ENCODE data around the gene GSTM1.

GSTM1 gene

DNA sequence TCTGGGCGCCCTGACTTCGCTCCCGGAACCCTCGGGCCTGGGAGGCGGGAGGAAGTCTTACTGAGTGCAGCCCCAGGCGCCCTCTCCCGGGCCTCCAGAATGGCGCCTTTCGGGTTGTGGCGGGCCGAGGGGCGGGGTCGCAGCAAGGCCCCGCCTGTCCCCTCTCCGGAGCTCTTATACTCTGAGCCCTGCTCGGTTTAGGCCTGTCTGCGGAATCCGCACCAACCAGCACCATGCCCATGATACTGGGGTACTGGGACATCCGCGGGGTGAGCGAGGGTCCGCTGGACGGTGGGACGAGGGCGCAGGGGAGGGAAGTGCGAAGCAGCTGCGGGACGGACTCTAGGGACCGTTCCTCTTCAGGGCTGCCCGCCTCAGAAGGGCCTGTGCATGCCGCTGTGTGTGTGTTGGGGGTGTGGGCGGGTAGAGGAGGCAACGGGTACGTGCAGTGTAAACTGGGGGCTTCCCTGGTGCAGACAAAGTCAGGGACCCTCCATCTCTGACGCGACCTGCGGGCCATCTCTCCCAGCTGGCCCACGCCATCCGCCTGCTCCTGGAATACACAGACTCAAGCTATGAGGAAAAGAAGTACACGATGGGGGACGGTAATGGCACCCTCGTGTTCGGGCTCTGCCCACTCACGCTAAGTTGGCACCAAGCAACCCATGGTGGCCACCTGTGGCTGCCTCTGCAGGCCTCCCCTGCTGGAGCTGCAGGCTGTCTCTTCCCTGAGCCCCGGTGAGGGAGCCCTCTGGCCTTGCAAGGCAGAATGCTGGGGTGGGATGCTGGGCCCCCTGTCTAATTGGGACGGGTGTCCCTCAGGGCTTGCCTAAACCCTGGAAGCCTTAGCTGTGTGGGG, at the start of gene GSTM1:
Gene GSTM1, plus strand, starts transcription at position 177 of the 859 bp plus-strand sequence. Its CDS starts 57 bp downstream, at position 234.
- in situ Hi-C loops (cut with MboI; ENCODE audit: low sequenced_read_pairs), result no loop called here

DNA sequence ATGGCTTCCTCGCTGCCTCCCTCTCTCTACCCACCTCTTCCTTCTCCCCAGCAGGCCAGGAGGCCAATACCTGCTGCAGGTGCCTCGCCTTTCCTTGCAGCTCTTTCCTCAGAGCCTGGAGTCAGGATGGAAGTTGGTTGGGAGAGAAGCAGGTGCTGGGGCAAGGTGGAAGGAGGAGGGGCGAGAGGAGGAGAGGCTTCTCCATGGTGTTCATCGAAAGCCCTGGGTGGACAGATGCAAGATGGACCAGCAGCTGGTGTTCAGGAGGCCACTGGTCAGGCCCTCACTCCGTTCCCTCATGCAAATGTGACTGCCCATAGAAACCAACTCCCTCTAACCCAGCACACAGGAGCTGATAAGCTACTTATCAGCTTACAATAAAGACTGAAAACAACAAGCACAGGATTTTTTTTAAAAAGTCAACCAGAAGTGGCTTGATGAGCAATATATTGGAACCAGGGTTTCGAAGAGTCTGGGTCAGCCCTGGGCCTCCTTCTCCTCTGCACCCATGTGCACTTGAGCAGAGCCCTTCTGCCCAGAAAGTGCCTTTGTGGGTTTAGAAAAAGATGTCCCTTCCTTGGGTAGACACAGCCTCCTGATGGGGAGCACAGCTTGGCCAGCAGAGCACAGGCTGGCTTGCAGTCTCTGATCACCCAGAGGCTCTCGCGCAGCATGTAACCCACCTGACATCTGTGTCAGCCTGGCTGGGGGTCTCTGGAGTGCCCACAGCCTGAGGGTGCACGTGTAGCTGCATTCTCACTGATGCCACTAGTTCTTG, 48.4 kb upstream of the GSTM1 start:
- in situ Hi-C loops (cut with MboI; ENCODE audit: low sequenced_read_pairs), result no loop called here

DNA sequence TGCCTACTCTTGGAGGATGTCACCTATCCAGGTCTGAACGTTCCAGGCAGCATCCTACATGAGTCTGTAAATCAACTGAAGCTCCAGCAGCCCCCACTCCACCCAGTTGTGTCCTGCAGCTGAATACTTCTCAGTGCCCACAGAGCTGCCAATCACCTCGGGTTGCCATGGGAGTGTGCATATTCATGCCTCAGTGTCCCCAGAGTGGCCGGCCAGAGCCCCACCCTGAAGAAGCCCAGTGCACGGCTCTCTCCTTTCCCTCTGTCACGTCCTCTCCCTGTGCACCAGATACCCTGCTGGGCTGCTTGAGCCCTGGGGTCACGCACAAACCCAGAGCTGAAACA, 47.8 kb upstream of the GSTM1 start:
- in situ Hi-C loops (cut with MboI; ENCODE audit: low sequenced_read_pairs), result loop anchor here (5.0 kb wide), 1 partner anchor 93 kb away; the partner anchor contains the start of gene GNAI3

DNA sequence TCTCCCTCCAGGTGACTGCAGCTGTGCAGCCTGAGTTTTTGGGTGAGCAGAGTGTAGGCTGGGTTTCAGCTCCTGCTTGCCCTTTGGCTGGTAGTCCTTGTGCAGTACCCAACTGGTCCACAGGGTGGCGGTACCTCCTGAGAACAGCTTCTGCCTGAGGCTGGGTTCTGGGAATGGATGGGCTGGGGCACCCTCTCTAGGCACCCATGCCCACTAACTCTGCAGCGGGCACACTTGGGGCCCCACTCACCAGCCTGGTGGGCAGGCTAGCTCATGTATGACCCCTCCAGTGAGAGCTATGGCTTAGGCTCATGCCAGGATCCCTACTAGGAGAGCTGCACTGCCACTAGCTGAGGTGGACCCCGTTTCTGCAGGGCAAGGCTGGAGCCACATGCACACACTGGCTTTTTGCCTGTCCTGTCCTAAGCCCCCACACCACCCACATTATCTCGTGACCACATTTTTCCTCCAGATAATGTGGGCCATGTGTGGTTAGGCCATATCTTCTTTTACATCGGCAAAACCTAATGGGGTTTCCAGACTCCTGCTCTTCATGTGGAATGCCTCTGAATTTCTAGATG, 47.2 kb upstream of the GSTM1 start:
- in situ Hi-C loops (cut with MboI; ENCODE audit: low sequenced_read_pairs), result loop anchor here (5.0 kb wide), 1 partner anchor 93 kb away; the partner anchor contains the start of gene GNAI3

DNA sequence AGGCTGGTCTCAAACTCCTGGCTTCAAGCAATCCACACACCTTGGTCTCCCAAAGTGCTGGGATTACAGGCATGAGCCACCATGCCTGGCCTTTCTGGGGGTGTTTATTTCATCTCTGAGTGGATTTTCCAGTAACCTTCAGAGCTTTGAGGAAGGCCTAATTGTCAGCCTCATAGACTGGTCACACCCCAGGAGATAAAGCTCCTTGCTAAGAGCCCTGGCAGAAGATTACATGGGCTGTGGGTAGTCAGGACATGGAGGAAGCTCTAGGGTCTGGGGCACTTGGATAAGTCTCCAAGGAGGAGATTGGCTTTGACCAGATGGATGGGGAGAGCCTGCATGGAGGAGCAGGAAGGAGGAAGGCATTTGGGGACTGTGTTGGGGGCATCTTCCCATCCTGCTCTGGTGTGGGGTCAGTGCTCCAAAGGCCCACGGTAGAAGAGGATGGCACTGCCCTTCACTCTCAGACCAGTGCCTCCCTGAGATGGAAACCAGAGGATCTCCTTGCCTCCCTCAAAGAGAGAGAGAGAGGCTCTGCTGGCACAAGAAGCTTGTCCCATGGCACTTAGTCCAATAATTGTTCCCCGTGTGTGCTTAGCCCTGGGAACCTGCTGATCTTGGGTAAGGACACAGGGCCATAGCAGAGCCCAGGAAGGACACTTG, 46.4 kb upstream of the GSTM1 start:
- in situ Hi-C loops (cut with MboI; ENCODE audit: low sequenced_read_pairs), result loop anchor here (5.0 kb wide), 1 partner anchor 94 kb away; the partner anchor contains the start of gene GNAI3

DNA sequence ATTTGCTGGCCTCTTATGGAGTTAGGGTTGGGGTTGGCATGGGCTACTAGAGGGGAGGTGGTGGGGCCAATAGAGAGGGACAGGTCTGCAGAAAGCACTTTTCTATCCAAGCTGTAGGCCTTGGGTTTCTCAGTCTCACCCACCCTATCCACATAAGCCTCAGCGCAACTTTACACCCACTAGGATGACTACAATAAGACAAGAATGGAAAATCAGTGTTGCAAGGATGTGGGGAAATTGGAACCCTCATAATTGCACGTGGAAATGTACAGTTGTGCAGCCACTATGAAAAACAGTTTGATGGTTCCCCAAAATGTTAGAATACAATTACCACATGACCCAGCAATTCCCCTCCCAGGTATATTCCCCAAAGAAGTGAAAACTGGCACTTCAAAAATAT, 45.8 kb upstream of the GSTM1 start:
- in situ Hi-C loops (cut with MboI; ENCODE audit: low sequenced_read_pairs), result loop anchor here (5.0 kb wide), 1 partner anchor 95 kb away; the partner anchor contains the start of gene GNAI3

DNA sequence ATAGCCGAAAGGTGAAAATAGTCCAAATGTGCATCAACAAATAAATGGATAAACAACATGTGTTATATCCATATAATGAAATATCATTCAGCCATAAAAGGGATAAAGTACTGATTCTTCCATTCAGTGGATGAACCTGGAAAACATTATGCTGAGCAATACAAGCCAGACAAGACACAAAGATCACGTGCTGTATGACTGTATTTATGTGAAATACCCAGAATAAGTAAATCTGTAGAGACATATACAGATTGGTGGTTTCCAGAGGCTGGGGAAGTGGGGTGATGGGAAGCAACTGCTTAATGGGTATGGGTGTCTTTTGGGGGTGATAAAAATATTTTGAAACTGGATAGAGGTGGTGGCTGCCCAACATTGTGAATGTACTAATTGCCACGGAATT, 45.0 kb upstream of the GSTM1 start:
- in situ Hi-C loops (cut with MboI; ENCODE audit: low sequenced_read_pairs), result loop anchor here (5.0 kb wide), 1 partner anchor 95 kb away; the partner anchor contains the start of gene GNAI3

DNA sequence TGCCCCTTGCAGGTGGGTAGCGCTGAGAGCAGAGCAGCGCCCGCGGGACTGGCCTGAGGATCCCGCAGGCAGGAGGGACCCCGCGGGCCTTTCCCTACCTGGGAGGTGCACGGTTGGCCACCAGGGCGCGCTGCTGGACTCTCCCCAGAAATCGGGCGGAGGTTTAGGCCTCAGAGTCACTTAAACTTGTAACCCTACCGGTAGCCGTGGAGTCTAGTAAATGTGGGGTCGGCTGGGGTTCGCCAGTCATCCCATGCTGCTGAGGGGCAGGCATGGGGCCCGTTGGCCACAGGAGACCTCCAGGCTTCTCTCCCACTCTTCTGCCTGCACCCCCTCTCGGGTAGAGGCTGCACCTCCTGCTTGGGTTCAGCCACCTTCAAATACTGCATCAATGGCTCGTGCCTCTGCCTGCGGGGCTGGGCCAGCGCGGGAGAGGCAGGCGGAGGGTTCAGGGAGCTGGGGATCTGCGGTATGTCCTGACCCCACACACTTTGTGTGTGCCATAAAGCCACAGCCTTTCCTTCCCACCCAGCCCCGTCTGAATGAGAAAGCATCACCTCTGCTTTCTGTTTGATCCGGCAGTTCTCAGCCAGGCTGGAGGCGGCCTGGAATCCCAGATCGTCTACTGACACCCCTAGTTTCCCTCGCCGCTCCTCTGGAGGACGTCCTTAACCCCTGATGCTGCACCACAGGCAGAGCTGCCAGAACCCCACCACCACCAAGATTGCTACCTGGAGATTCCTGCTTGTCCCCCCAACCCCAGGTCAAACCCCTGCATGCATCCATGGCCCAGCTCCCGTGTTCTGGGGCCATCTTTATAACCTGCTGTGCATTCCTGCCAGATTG, 44.0 kb upstream of the GSTM1 start:
- in situ Hi-C loops (cut with MboI; ENCODE audit: low sequenced_read_pairs), result loop anchor here (5.0 kb wide), 1 partner anchor 96 kb away; the partner anchor contains the start of gene GNAI3

DNA sequence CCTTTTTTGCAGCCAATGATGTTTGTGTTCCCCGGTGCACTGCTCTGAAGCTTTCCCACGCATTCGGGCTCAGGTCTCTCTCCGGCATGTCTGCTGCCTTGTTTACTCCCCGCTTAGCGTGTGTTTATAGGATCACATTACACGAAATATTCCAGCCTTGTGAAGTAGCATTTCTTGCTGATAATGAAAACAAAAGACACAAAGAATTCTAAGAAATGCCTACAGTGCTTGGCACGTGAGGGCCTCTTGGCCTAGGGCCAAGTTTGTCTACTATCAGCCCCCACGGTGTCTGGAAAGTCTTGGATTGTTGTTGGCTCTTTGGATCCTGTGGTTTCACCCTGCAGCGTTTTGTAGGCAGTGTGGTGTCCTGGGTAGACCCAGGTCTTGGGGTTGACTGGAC, 42.9 kb upstream of the GSTM1 start:
- in situ Hi-C loops (cut with MboI; ENCODE audit: low sequenced_read_pairs), result loop anchor here (5.0 kb wide), 1 partner anchor 97 kb away; the partner anchor contains the start of gene GNAI3

DNA sequence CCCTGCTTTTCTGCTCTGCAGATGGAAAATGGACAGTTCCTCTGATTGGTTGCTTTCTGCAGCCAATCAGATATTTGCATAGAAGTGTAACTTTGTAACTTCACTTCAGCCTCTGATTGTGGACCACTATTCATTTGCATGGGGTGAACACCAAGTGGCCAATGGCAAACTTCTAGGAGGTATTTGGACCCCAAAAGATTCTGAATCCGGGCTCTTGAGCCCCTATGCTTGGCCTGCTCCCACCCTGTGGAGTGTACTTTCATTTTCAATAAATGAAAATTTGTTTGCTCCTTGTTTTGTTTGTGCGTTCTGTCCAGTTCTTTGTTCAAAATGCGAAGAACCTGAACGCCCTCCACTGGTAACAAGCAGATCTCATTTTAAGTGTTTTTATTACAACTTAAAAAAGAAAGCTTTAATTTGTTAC, 38.1 kb upstream of the GSTM1 start:
- in situ Hi-C loops (cut with MboI; ENCODE audit: low sequenced_read_pairs), result no loop called here

DNA sequence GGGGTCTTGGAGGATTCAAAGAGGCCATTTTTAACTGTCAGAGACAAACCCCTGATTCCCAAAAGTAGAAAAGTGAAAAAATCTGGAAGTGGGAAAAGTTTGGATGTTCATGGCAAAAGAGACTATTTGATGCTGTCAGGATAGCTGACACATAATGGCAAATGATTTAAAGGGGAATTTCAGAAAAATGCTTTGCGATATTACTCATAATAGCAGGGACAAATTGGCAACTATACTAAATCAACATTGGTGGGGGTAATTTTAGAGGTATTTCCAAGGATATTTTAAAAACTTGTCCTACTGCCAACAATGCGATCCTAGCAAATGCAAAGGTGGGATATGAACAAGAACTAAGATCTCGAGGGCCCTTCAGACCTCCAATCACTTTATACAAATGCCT, 37.0 kb upstream of the GSTM1 start:
- in situ Hi-C loops (cut with MboI; ENCODE audit: low sequenced_read_pairs), result loop anchor here (5.0 to 10.0 kb wide), 2 partner anchors 122 to 334 kb away; partner anchors contain the start of gene AHCYL1

DNA sequence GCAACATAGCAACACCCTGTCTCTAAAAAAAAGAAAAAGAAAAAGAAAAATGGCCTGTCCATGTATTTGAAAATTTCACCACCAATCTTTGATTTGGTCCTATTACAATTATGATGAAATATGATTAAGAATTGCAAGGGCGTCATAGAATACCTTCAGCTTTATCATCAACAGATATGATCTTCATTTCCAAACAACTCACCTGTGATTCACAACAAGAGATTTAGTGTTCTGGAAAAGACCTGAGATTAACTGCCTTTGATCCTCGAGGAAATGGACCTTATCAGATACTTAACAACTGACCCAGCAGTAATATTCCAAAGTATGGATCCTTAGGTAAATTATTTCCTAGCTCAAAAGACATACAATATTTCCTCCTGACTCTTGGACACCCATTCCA, 35.2 kb upstream of the GSTM1 start:
- in situ Hi-C loops (cut with MboI; ENCODE audit: low sequenced_read_pairs), result loop anchor here (5.0 to 10.0 kb wide), 2 partner anchors 120 to 332 kb away; partner anchors contain the start of gene AHCYL1

DNA sequence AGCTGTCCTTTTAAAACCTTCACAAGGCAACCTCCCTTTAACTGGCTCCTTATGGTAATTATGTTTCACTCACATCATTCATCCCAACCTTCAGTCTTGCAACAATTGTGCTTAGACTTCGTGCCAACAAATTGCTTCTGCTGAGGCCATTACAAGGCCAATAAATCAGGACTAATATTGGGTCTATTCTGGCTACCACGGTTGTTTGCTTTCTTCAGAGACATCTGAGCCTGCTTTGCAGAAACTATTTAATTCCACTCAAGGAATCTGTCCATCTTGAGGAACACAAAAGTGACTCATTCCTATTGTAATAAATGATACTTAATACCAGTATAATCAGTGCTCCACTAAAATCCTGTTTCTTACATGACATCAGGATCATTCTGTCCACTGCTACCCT, 34.3 kb upstream of the GSTM1 start:
- in situ Hi-C loops (cut with MboI; ENCODE audit: low sequenced_read_pairs), result loop anchor here (5.0 to 10.0 kb wide), 2 partner anchors 119 to 331 kb away; partner anchors contain the start of gene AHCYL1

DNA sequence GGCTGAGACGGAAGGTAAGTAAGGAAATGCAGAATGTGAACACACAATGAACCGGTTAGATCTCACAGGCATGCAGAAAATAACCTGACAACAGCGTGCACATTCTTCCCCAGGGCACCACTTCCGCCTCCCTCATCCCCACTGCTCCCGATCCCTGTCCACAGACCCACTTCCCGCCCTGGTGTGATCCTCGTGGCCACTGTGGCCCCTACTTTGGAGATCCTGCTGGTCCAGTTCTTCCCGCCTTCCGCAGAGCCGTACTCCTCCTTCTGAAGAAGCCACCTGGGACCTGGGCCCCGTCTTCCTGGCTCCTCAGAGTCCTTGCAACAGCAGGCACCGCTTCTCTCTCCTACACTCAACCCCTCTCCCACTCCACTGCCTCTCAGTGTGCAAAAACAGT, 33.1 kb upstream of the GSTM1 start:
- in situ Hi-C loops (cut with MboI; ENCODE audit: low sequenced_read_pairs), result loop anchor here (5.0 to 10.0 kb wide), 2 partner anchors 118 to 330 kb away; partner anchors contain the start of gene AHCYL1

DNA sequence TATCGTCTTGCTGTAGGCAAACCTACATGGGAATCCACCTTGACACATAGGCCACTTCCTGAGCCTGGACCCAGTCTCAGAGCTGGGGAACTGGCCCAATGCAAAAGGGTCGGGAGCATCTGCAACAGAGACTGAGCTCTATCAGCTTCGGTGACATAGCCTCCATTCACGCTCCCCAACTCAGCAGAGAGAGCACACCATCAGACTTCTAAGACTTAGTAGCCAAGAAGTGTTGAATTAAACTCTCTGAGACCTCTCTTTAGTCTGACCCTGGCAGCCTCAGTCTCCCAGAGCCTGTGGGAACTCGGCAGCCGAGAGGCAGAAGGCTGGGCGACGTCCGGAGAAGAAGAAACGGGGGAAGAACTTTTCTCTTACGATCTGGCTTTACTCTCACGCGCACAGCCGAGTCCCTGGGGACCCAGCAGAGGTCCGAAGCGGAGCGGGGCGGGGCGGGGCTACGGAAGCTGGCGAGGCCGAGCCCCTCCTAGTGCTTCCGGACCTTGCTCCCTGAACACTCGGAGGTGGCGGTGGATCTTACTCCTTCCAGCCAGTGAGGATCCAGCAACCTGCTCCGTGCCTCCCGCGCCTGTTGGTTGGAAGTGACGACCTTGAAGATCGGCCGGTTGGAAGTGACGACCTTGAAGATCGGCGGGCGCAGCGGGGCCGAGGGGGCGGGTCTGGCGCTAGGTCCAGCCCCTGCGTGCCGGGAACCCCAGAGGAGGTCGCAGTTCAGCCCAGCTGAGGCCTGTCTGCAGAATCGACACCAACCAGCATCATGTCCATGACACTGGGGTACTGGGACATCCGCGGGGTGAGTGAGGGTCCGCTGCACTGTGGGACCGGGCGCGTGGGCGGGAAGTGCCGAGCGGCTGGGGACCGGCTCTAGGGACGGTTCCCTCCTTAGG, 31.8 kb upstream of the GSTM1 start, which contains the start of gene GSTM4:
Gene GSTM4, plus strand, starts transcription at position 485 of the 905 bp plus-strand sequence. Its CDS starts 291 bp downstream, at position 776.
- in situ Hi-C loops (cut with MboI; ENCODE audit: low sequenced_read_pairs), result loop anchor here (10.0 kb wide), 1 partner anchor 329 kb away; the partner anchor contains the start of gene AHCYL1

DNA sequence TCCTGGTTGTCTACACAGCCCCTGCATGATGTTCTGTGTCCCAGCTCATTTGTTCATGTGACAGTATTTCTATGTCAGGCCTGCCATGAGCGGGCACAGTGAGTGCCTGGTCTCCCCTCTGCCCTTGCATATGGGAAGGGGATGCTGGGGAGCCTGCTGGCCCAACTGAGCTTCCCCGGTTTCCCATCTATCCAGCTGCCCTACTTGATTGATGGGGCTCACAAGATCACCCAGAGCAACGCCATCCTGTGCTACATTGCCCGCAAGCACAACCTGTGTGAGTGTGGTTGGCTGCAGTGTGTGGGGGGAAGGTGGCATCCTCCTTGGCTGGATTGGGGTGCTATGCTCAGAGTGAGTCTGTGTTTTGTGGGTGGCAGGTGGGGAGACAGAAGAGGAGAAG, 30.2 kb upstream of the GSTM1 start:
- in situ Hi-C loops (cut with MboI; ENCODE audit: low sequenced_read_pairs), result loop anchor here (10.0 kb wide), 1 partner anchor 327 kb away; the partner anchor contains the start of gene AHCYL1

DNA sequence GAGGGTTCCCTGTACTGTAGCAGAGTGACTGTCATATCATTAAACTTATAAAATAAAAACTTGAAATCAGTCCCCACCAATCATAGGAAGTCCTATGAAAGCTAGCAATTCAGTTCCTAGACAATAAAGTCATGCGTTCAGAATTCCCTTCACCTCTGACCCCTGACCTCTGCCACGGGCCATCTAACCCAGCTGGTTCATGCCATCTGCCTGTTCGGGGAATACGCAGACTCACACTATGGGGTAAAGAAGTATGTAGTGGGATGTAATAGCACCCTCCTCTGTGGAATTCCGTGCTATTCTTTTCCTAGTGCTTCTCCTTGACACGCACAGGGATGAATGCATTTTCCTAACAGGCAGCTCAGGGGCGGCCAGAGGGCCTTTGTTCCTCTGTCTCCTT, 29.6 kb upstream of the GSTM1 start:
- in situ Hi-C loops (cut with MboI; ENCODE audit: low sequenced_read_pairs), result loop anchor here (10.0 kb wide), 1 partner anchor 327 kb away; the partner anchor contains the start of gene AHCYL1

DNA sequence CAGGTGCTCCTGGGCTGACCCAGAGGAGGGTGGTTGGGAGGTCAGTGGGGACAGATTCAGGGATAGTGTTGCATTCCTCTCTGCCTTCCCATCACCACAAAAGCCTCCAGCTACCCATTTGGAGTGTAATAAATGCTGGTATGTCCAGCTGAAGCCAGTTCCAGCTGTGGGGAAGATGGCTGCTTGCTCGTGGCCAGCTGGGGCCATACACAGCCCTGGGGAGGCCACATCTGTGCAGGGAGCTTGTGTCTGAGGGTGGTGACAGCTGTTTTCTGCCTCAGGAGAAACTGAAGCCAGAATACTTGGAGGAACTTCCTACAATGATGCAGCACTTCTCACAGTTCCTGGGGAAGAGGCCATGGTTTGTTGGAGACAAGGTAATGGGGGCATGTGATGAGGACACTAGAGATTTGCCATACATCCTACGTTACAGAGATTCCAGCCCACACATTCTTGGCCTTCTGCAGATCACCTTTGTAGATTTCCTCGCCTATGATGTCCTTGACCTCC, 29.0 kb upstream of the GSTM1 start:
- in situ Hi-C loops (cut with MboI; ENCODE audit: low sequenced_read_pairs), result loop anchor here (10.0 kb wide), 1 partner anchor 326 kb away; the partner anchor contains the start of gene AHCYL1

All from HL-60/S4 treated with retinoic acid at 250 ng/mL for 4 days and 3 days (cell line).